Erythroblast (primary cell): Measurements from ENCODE around the gene HNRNPD.

Experiments
- GATA1 ChIP-seq: IDR thresholded peaks from 2 replicates; pipeline ENCODE4 v1.6.1; 2011; ENCODE audit warnings: low read depth, mild to moderate bottlenecking, control low read depth, low read length, moderate library complexity
- POLR2A ChIP-seq: IDR thresholded peaks from 2 replicates; pipeline ENCODE4 v1.6.1; 2011; ENCODE audit warnings: mild to moderate bottlenecking, low read length

- TF ChIP-seq POLR2A, result no peak
- no peak for TF ChIP-seq GATA1
These were observed 11.2 kb downstream of the HNRNPD start for GRCh38 chr4:82362565-82362964.
